Fibroblast of lung (primary cell): Measurements from ENCODE around the gene POLR3G.

ENCODE experiments used
- CTCF ChIP-seq, 2 donors: IDR thresholded peaks in 1 of 2; conservative IDR thresholded peaks in 1 of 2; 1 replicate in 1 of 2; 2 replicates in 1 of 2; pipeline ENCODE4 v1.5.1; 2011 to 2012; ENCODE audit warnings: low read length in 2 of 2, control low read depth in 1 of 2, inconsistent platforms in 1 of 2, low read depth in 1 of 2, mild to moderate bottlenecking in 1 of 2
- EZH2 ChIP-seq: IDR thresholded peaks from 2 replicates; pipeline ENCODE4 v1.5.1; 2012; ENCODE audit warnings: low read length, control low read depth, mild to moderate bottlenecking; ENCODE audit errors: missing control alignments

GRCh38 chr5:90557871-90558270 lies 83.2 kb downstream of the POLR3G start:
- no peak for TF ChIP-seq CTCF (conservative IDR thresholded peaks at IDR 0.05 in 1 of 2, IDR thresholded peaks at IDR 0.05 in 1 of 2; ENCODE audit: low read depth in 1 of 2, low read length in 2 of 2)
- no peak for TF ChIP-seq EZH2
